Activated naive CD8-positive, alpha-beta T cell treated with anti-CD3 and anti-CD28 coated beads, Interleukin-2, amount 50 U/mL, for 24 hours (primary cell): ENCODE measurements around the gene FAM217A.
"Not testable (repeated sequence)": the region's sequence is repeated elsewhere in the genome, so short reads cannot be mapped to it uniquely, and the experiment has no call there.

ENCODE experiments used
- ATAC-seq: fragments of 150-1000 bp; cut with Tn5 transposase; one replicate; pipeline ENCODE4 v1.10.0; 2021
- DNase-seq: peaks from one replicate; pipeline ENCODE4 v3.0.0; 2021
- H3K27ac Mint-ChIP-seq: one replicate; pipeline ENCODE4 v1.8.0; 2021; ENCODE audit warnings: mild to moderate bottlenecking, mixed read lengths
- H3K27me3 Mint-ChIP-seq: one replicate; pipeline ENCODE4 v1.8.0; 2021; ENCODE audit warnings: mixed read lengths
- H3K36me3 Mint-ChIP-seq: one replicate; pipeline ENCODE4 v1.8.0; 2021; ENCODE audit warnings: low read depth, mixed read lengths
- H3K4me1 Mint-ChIP-seq: one replicate; pipeline ENCODE4 v1.8.0; 2021; ENCODE audit warnings: mixed read lengths
- H3K4me3 Mint-ChIP-seq: one replicate; pipeline ENCODE4 v1.8.0; 2021; ENCODE audit warnings: mild to moderate bottlenecking, moderate library complexity, mixed read lengths
- H3K9me3 Mint-ChIP-seq: one replicate; pipeline ENCODE4 v1.8.0; 2021; ENCODE audit warnings: mixed read lengths

FAM217A gene

DNA sequence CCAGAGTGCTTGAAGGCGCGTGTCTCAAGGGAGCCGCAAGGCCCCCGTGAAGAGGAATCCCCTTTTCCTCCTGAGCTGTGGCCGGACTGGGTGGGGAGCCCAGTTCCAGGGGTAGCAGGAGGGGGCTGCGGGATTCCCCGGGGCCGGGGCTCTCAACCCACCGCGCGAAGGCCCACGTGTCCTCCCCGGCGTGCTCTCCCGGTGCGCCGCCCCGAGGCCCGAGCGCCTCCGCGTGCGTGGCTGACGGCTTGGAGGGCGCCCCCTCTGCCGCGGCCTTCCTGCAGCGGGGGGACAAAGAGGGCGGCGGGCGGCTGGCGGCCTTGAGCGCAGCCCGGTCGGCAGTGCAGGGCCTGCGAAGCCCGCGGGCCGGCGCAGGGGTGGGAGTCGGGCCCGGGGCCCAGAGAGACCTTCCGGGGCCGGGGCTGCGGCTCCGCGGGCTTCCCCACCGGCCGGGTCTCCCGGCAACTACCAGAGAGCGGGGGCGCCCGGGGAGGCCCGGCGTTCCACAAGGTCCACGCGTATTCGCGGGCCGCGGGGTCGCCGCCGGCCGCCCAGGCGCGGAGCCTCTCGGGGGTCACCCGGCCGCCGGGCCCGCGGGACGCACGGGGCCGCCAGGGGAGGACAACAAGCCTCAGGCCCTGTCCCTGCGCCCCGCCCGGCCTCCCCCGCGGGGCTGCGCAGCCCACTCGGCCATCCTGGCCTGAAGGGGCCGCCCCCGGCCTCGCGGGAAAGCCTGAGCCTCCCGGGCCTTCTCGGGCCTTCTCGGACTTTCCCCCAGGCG, at the start of gene FAM217A:
TSS of gene FAM217A (minus strand) at position 447 of the 781 bp plus-strand sequence. CDS start 1,723 bp downstream, outside the sequence.
- no peaks in the 10 kb centered on the region for H3K36me3 Mint-ChIP-seq
- ATAC-seq (no peak), DNase-seq (no peak)
- no peaks in the 10 kb centered on the region for H3K4me1 Mint-ChIP-seq
- no peak within 1 kb of the TSS for H3K4me3 Mint-ChIP-seq
- H3K27ac Mint-ChIP-seq = no peak within 1 kb of the TSS
- no peaks in the 10 kb centered on the region for H3K9me3 Mint-ChIP-seq
- H3K27me3 Mint-ChIP-seq = peaks cover 15% of the 10 kb centered on the region

GRCh38 chr6:4128072-4128471, 49.1 kb upstream of the FAM217A start:
- H3K4me1 Mint-ChIP-seq = peaks cover 14% of the 10 kb centered on the region
- peaks cover 49% of the 10 kb centered on the region for H3K36me3 Mint-ChIP-seq
- peaks cover 9% of the 10 kb centered on the region for H3K9me3 Mint-ChIP-seq
- no peak overlapping the region for H3K27ac Mint-ChIP-seq
- H3K27me3 Mint-ChIP-seq = no peaks in the 10 kb centered on the region
- DNase-seq = no peak
- H3K4me3 Mint-ChIP-seq = no peak overlapping the region
- no peak for ATAC-seq

DNA sequence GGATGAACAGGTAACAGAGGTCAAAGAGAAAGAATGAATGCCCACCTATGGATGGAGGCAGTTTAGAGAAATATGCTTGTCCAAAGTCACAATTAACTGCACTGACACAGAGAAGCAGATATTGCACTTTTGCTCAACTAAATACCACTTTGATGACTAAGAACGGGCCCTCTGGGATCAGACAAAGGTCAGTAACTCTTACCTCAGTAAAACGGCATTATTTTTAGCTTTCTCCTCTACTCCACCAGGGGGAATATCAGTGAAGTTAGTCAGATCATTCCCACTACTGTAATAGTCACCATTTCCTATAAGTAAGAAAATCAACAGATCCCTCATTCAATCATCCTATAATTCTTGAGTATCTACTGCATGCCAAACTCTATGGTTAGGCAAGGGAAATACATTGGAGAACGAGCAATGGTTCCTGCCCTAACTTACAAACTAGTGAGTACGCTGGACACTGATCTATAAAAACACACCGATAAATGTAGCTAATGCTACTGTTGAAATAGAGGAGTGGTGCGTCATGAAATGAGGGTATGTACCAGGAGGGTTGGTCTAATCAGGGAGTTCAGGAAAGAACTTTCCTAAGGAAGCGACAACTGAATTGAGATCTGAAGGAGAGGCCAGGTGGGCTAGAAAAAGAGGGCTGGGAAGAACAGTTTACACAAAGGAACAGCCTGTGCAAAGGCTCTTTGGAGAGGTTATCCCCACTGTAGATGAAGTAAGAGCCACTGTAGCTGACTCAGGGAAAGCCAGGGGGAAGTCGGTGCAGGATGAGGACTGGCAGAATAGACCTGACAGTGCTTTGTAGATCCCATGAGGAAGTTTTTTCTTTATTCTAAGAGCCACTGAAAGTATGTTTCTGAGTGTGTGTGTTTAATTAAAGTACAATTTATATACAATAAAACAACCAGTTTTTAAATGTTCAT, 47.3 kb upstream of the FAM217A start:
- Mint-ChIP-seq H3K27ac (peak overlapping the region; percentile 53), H3K36me3 (peaks cover 43% of the 10 kb centered on the region), H3K27me3 (no peaks in the 10 kb centered on the region), H3K4me1 (peaks cover 10% of the 10 kb centered on the region), H3K4me3 (no peak overlapping the region), H3K9me3 (no peaks in the 10 kb centered on the region)
- ATAC-seq = peak; percentile 95
- no peak for DNase-seq

- H3K4me3 Mint-ChIP-seq = no peak overlapping the region
- DNase-seq = no peak
- H3K27me3 Mint-ChIP-seq = no peaks in the 10 kb centered on the region
- H3K9me3 Mint-ChIP-seq = no peaks in the 10 kb centered on the region
- peaks cover 10% of the 10 kb centered on the region for H3K4me1 Mint-ChIP-seq
- peaks cover 49% of the 10 kb centered on the region for H3K36me3 Mint-ChIP-seq
- H3K27ac Mint-ChIP-seq = peak overlapping the region; percentile 53
- no peak for ATAC-seq
Observed at GRCh38 chr6:4125500-4125899, 46.6 kb upstream of the FAM217A start.

DNA sequence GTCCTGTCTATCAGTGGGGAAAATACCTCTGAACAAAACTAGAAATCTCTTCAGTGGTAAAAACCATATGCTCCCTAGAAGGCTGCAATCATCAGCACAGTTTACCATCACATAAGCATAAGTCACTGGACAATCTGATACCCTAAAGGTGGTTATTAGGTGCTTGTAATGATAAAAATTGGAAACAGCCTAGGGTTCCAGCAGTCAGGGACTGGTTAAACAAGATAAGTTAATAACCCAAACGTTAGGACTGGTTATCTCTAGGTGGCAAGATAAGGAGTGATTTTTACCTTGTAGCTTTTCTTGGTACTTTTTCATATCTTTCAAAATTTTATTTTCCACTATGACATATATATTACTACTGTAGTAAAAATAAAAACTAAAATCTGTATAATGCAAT, 45.4 kb upstream of the FAM217A start:
- Mint-ChIP-seq H3K27ac (no peak overlapping the region), H3K27me3 (no peaks in the 10 kb centered on the region), H3K4me3 (no peak overlapping the region), H3K9me3 (no peaks in the 10 kb centered on the region), H3K4me1 (peaks cover 10% of the 10 kb centered on the region), H3K36me3 (peaks cover 46% of the 10 kb centered on the region)
- ATAC-seq (no peak), DNase-seq (no peak)

GRCh38 chr6:4115741-4116140, 36.8 kb upstream of the FAM217A start:
- H3K27ac Mint-ChIP-seq = no peak overlapping the region
- ATAC-seq (no peak), DNase-seq (no peak)
- peaks cover 22% of the 10 kb centered on the region for H3K9me3 Mint-ChIP-seq
- H3K27me3 Mint-ChIP-seq = peaks cover 2% of the 10 kb centered on the region
- H3K4me1 Mint-ChIP-seq = no peaks in the 10 kb centered on the region
- H3K36me3 Mint-ChIP-seq = peaks cover 42% of the 10 kb centered on the region
- H3K4me3 Mint-ChIP-seq = no peak overlapping the region

GRCh38 chr6:4114123-4114522, 35.2 kb upstream of the FAM217A start:
- peaks cover 35% of the 10 kb centered on the region for H3K36me3 Mint-ChIP-seq
- H3K9me3 Mint-ChIP-seq = peaks cover 22% of the 10 kb centered on the region
- DNase-seq = no peak
- no peak overlapping the region for H3K4me3 Mint-ChIP-seq
- H3K4me1 Mint-ChIP-seq = no peaks in the 10 kb centered on the region
- ATAC-seq = no peak
- H3K27me3 Mint-ChIP-seq = peaks cover 4% of the 10 kb centered on the region
- H3K27ac Mint-ChIP-seq = no peak overlapping the region

GRCh38 chr6:4113649-4114048, 34.7 kb upstream of the FAM217A start:
- H3K36me3 Mint-ChIP-seq = peaks cover 35% of the 10 kb centered on the region
- H3K4me1 Mint-ChIP-seq = no peaks in the 10 kb centered on the region
- H3K9me3 Mint-ChIP-seq = peaks cover 22% of the 10 kb centered on the region
- H3K27me3 Mint-ChIP-seq = peaks cover 4% of the 10 kb centered on the region
- ATAC-seq = no peak
- DNase-seq = no peak
- H3K4me3 Mint-ChIP-seq = no peak overlapping the region
- H3K27ac Mint-ChIP-seq = no peak overlapping the region

GRCh38 chr6:4112366-4112765, 33.4 kb upstream of the FAM217A start:
- Mint-ChIP-seq H3K36me3 (peaks cover 29% of the 10 kb centered on the region), H3K27me3 (peaks cover 4% of the 10 kb centered on the region), H3K4me3 (no peak overlapping the region), H3K9me3 (peaks cover 22% of the 10 kb centered on the region), H3K27ac (no peak overlapping the region), H3K4me1 (no peaks in the 10 kb centered on the region)
- DNase-seq = no peak
- no peak for ATAC-seq

GRCh38 chr6:4109363-4109815, 30.5 kb upstream of the FAM217A start:
- H3K27me3 Mint-ChIP-seq, H3K36me3 Mint-ChIP-seq, DNase-seq, ATAC-seq, H3K4me1 Mint-ChIP-seq, H3K4me3 Mint-ChIP-seq, H3K27ac Mint-ChIP-seq: not testable (repeated sequence)
- H3K9me3 Mint-ChIP-seq = peaks cover 18% of the 10 kb centered on the region

DNA sequence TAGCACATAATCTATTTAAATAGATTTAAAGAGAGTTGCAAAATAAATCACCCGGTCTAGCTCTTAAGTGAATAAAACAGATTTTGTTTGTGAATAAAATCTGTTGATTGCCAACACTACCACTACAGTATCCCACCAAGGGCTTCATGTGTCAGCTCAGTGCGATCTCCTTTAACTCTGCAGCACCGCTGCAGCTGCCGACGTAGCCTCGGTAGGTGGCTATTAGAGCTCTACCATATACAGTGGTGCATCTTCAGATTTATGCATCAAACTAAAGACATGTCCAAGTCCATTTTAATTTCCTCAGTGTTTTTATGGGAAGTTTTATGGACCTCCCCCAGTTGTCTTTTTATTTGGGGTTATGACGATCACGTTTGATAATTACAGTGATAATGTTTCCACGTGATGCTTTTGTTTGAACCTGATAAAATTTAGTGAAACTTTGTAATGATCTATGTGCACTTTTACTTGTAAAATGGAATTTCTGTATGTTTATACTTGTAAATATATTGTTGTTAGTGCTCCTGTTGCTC, 29.7 kb upstream of the FAM217A start:
- Mint-ChIP-seq H3K4me1 (no peaks in the 10 kb centered on the region), H3K9me3 (peaks cover 15% of the 10 kb centered on the region), H3K27me3 (peaks cover 4% of the 10 kb centered on the region), H3K4me3 (no peak overlapping the region), H3K27ac (no peak overlapping the region), H3K36me3 (peaks cover 2% of the 10 kb centered on the region)
- DNase-seq (no peak), ATAC-seq (no peak)

DNA sequence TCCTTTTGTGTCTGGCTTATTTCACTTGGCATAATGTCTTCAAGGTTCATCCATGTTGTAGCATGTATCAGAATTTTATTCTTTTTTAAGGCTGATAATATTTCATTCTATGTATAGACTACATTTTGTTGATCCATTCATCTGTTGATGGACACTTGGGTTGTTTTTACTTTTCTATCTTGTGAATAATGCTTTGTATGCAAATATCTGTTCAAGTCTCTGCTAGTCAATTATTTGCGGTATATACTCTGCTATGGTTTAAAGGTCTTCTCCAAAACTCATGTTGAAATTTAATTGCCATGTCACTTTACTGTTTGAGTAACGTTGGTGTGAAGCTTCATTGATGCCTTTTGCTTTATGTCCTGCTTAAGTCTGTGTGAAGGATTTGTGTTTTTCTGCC, 28.9 kb upstream of the FAM217A start:
- H3K27me3 Mint-ChIP-seq = peaks cover 4% of the 10 kb centered on the region
- no peaks in the 10 kb centered on the region for H3K4me1 Mint-ChIP-seq
- H3K4me3 Mint-ChIP-seq = no peak overlapping the region
- ATAC-seq = no peak
- DNase-seq = no peak
- peaks cover 2% of the 10 kb centered on the region for H3K36me3 Mint-ChIP-seq
- H3K27ac Mint-ChIP-seq = no peak overlapping the region
- H3K9me3 Mint-ChIP-seq = peaks cover 11% of the 10 kb centered on the region

DNA sequence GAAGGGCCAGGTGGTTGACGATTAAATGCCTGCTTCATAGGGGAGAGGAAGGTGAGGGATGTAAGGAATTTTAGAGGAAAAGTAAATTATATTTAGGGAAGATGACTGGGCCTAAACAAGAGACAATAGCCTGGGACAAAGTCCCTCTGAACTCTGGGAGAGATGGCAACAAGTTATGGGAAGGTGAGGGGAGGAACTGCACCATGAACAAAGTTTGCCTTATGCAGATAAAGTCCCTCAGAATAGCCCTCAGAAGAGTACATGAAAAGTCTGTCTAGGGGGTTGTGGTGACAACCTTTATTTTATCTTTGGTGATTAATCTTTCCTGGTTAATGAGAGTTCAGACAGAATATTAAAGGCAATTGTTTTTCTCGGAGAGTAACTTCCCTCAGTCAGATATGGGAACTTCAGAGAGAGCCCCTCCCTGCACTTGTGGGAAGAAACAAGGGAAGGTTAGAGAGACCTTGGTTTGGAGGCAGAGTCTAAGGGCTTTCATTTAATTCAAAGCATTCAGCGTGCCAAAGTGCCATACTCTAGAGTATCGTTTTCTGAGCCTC, 27.1 kb upstream of the FAM217A start:
- Mint-ChIP-seq H3K9me3 (no peaks in the 10 kb centered on the region), H3K36me3 (no peaks in the 10 kb centered on the region), H3K4me3 (no peak overlapping the region), H3K27ac (no peak overlapping the region), H3K27me3 (peaks cover 3% of the 10 kb centered on the region), H3K4me1 (no peaks in the 10 kb centered on the region)
- DNase-seq = no peak
- no peak for ATAC-seq

DNA sequence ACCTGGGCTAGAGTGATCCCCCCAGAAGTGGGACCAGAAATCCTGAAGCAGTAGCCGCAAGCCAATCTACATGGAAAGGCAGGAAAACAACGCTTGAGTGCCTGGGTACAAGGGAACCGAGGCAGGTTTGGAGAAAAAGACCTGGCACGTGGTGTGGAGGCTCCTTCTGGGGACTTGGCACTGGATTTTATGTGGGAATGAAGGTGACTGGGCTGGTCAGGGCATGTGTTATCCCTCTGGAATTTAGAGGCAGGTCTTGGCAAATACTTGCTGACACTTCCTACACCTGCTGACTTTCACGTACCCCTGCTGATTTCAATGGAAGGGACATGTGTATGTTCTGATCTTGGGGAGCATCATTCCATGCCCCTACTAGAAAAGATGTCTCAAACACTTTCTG, 25.0 kb upstream of the FAM217A start:
- Mint-ChIP-seq H3K36me3 (no peaks in the 10 kb centered on the region), H3K4me1 (no peaks in the 10 kb centered on the region), H3K27me3 (no peaks in the 10 kb centered on the region), H3K27ac (no peak overlapping the region), H3K9me3 (no peaks in the 10 kb centered on the region), H3K4me3 (no peak overlapping the region)
- DNase-seq (no peak), ATAC-seq (no peak)
